HG02623 (cell line): ENCODE measurements around the gene MICALL2.

Experiments used
- ATAC-seq: cut with Tn5 transposase; IDR thresholded peaks from one replicate; pipeline ENCODE4 v1.9.1; 2021; ENCODE audit warnings: moderate library complexity; ENCODE audit not compliant: unreplicated experiment

MICALL2 gene

DNA sequence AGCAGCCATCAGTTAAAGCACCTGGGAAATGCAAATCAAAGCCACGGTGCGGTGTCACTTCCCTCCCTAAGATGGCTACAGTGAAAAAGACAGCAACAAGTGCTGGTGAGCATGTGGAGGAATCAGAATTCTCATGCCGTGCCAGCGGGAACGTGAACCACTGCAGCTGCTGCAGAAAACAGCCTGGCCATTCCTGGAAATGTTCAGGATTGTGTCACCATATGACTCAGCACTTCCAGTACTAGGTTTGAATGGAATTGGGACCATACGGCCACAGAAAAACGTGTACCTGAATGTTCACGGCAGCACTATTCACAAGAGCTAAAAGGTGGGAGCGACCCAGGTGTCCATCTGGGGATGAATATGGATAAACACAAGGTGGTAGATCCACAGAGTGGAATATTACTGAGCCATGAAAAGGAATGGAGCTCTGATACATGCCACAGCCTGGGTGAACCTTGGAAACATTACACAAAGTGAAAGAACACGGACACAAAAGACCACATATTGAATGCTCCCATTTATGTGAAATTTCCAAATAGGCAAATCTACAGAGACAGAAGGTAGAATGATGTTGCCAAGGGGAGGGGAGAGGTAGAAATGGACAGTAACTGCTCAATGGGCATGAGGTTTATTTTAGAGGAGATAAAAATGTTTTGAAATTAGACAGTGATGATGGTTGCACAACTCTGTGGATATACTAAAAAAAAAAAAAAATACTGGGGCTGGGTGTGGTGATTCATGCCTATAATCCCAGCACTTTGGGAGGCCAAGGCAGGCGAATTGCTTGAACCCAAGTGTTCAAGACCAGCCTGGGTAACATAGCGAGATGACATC, 61.6 kb downstream of the MICALL2 start:
- ATAC-seq: no peak

DNA sequence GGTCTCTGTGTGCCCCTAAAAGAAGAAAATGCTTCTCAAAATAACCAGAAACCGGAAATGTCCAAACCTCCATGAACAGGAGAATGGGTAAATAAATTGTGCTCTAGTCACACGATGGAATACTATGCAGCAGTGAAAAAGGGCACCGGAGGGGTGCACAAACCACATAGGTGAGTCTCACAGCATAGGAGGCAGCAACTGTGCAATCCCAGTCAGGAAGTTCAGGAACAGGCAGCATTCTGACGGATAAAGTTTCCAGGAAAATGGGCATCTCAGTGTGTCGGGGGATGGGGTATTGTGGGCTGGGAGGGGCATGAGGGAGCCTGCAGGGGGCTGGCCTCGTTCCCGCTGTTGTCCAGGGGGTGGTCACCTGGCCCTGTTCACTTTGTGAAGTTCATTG, 63.1 kb downstream of the MICALL2 start:
- no peak for ATAC-seq

DNA sequence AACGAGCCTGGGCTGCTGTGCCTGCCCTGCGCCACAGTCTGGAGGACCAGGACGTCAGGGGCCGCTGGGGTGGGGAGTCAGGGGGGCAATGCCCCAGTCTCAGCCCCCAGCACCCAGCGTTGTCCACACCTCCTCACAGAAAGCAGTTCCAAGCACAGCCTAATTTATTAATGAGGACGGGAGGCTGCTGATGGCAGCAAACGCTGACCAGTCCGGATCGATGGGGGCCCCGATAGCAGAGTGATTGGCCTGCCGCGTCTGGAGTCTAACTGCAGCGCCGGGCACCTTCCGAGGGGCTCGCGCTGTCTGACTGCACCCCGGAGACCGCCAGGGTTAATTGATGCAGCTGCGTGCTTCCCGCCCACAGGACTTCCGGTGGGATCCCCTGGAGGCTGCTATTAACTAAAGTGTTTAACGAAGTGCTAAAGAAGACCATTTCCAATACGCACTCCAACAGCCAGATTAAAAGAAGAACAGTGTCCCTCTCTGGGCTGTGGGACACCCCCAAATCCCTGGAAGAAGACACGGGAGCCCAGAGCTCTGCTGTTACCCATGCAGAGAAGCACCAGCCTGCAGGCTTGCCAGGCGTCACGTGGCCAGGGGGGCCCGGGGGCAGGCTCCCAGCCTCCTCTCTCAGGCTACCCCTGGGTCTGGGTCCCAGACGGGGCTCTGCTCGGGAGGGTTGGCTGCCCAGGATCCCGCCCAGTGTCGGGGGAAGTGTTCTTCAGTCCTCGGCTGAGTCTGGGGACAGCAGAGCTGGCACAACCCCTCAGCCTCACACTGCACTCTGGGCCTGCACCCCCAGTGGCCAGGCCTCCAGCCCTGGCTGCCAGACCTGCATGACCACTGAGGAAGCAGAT, 63.8 kb downstream of the MICALL2 start:
- ATAC-seq: no peak

DNA sequence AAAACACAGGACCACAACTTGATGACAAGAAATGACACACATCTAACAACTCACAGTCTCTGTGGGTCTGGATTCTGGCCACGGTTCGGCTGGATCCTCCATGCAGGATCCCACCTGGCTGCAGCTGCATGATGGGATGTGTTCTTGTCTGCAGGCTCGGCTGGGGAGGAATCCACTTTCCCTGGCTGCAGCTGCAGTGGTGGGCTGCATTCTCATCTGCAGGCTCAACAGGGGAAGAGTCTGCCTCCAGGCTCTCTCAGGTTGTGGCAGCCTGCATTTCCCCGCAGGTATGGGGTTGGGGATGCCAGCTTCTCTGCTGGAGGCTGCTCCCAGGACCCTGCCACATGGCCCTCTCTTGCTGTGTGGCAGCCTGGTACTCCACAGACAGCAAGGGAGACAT, 64.9 kb downstream of the MICALL2 start:
- no peak for ATAC-seq

DNA sequence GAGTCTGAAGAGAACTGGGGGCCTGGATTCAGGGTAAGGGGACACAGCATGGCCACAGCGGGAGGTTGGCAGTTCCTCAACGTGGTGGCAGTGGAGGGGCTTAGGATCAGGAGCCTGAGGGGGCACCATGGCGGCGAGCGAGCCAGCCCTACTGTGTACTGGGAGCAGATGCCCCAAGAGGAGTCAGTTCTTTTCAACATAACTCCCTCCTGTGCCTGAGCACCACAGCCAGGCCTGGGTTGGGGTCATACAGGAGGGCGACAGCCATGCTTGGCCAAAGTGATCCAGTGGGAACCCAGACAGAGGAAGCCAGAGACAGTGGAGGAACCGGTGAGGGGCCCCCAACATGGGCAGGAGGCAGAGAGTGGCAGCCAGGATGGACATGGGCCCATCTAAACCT, 65.8 kb downstream of the MICALL2 start:
- ATAC-seq: no peak

DNA sequence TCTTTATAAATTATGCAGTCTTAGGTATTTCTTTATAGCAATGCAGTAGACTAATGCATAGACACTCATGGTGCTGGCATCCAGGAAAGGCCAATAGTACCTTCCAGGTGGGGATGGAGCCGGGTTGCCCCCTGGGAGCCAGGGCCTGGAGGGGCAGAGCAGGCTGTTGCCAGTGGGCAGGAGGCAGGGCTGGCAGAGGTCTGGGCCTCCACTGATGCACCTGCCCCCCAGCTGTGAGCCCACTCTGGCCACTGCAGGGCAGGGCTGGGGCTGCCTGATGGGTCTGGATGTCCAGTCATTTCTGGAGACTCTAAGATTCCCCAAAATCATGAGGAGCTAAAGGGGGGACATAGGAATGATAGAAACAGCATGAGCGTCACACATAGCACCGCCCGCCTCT, 66.7 kb downstream of the MICALL2 start:
- no peak for ATAC-seq

DNA sequence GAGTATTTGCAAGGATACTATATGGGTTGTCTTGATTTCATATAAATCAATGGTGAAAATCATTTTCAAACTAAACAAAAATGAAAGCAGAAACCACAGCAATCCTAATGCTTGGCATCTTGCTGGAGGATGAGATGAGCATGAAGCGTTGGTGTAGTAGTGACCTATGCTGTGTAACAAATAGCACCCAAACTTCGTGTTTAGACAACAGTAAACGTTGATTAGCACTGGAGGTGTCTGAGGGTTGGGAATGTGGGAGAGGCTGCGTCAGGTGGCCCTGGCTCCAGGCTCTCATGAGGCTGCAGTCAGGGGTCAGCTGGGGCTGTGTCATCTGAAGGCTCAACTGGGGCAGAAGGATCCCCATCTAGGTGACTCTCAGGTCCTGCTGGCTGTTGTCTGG, 67.8 kb downstream of the MICALL2 start:
- no peak for ATAC-seq

DNA sequence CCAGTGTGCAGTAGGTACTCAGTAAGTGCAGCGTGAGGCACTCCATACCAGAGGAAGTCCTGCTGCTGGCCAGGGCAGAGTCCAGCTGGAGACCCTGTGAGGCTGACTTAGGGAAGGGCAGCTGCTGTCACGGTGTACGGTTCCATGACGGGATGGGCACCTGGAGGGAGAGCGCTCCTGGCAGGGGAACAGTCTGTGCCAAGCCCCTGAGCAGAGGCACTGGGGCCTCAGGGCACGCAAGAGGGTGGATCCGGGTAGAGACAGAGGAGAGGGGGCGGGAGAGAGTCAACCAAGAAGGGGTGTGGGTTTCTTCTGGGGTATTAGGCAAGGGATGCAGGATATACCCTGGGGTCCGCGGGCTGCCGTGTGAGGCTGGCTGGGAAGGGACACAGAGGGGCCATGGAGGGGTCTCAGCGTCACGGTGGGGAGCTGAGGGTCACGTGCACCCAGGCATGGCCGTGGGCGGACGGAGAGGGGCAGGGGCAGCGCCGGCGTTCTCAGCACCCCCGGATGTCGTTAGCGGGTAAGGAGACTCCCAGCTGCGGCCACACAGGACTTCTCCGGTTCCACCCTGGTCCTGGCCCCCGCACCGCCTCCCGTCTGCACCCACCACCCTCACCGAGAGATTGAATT, 70.5 kb downstream of the MICALL2 start:
- ATAC-seq: no peak

DNA sequence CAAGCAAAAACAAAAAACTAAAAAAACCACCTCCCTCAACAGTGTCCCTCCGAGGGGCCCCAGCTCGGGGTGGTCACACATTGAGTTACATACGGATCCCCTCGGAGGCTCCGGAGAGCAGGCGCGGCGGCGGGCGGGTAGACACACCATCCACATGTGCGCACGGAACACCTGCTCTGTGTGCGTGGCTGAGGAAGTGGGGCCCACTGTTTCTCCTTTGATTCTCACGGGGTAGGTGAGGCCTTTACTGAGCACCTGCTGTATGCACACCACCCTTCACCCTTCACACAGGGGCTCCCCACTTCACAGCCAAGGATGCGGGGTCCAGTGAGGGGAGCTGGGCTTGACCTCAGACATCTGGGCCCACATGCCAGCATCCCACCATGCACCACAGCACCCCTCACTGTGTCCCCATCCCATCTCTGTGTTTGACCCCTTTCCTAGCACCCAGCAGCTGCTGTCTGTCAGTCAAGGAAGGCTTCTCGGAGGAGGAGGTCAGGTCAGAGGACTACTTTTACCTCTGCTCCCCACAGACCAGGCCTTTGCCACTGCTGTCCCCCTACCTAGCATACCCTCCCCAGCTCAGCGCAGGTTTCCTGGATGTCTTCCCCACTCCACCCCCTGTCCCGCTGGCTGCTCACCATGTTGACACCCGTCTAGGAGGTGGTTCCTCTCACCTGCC, 71.1 kb downstream of the MICALL2 start:
- no peak for ATAC-seq

DNA sequence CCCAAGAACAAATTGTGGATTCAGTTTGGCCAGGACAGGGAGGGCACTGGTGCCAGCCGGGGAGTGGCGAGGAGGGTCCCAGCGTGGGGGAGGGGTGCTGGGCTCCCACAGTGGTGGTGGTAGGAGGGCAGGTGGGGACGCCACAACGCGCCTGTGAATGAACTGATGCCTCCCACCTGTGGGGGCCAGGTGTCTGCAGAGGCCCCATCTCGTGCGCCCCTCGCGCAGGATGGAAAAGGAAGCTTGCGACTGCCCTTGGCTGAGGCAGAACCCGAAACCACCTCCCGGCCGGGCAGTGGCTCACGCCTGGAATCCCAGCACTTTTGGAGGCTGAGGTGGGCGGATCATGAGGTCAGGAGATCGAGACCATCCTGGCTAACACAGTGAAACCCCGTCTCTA, 72.0 kb downstream of the MICALL2 start:
- no peak for ATAC-seq

DNA sequence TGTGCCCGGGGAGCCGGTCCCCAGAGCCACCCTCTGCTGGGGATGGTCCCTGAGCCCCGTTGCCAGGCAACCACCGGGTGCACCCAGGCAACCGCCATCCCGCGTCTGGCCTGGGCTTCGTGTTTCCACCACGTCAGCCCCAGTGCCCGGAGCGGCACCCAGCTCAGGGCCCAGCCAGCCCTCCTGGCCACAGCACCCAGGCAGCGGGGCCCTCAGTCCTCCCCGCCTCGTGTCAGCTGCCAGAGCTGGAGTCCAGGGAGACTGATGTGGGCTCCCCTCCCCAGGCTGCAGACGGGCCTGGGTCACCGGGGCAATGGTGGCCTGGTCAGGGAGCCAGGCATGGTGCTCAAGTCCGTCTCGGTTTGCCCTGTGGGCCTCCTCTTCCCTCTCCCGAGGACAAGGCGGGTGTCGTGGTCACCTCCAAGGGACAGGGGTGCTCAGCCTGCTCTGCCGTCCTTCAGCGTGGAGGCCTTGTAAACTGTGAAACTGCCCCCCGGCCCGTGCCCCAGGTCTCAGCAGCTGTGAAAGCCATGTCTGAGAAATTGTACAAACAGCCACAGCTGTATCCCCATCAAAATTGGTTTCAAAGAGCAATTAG, 72.5 kb downstream of the MICALL2 start:
- ATAC-seq: no peak

DNA sequence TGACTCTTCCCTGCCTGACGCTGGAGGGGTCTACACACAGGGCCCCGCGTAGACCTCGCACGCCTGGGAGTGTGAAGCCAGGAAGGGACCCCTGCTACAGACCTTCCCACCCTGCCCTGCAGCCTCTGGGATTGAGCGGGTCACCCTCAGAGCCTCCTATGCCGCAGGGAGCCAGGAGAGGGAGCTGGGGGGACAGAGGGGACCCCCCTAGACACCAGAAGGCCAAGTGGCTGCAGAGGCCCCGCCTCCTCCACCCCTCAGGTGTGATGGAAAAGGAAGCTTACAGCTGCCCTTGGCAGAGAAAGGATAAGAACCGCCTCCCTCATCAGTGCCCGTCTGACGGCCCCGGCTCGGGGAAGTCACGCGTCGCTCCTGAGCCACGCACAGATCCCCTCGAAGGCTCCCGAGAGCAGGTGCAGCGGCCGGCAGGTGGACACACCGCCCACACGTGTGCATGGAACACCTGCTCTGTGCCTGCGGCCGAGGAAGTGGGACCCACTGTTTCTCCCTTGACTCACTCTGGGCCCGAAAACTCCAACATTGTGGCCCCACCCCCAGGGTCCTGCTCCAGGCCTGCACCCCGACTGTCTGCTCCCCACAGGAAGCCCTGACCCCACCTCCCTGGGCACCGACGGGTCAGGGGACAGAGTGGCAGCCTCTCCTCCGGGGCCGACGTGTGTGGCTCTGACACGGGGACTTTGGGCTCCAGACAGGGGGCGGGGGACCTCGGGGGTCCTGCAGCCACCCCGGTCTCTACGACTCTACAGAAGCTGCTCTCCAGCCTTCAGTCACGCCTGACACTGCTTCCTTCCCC, 73.3 kb downstream of the MICALL2 start:
- no peak for ATAC-seq

DNA sequence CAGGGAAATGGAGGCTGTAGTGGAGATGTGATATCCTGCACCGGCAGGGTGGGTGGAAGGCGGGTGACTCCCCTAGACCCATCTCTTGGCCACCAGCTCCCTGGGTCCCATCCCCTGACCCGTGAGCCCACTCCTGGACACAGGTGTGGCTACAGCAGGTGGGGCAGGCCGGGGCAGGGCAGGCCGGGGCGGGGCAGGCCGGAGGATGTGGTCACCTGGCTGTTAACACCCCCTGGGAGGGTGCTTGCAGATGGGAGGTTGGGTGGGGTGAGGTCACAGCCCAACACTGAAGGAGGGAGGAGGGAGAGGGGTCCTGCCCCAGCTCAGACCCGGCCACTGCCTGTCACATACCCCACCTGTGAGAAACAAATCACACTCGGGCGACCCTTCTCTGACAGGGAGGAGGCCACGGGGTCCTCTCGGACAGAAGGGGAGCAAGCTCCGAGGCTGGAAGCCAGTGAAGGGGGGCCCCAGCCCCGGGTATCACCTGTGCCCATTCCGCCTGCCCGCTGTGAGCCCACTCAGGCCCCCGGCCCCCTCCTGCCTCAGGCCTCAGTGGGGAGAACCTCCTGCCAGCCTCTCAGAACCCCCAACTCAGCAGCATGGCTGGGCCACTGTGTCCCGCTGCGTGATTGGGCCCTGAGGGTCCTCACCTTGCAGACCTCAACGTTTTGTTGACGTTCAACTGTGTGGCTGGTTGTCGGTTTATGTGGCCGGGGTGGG, 74.0 kb downstream of the MICALL2 start:
- no peak for ATAC-seq
